ENCODE results near the gene C9orf78. TPM values are rescaled to one million over a fixed set of nuclear protein-coding genes. Genes with fewer than 3 reads are reported as not detected.

C9orf78 gene
- total and polyA plus RNA-seq, 4 donors: 31.1 to 84.2 (median 50.9) TPM

- TF ChIP-seq HNF4A (conservative IDR thresholded peaks at IDR 0.05): no peak
- no peak for TF ChIP-seq ZBTB33 (IDR thresholded peaks at IDR 0.05)
- TF ChIP-seq RXRA (IDR thresholded peaks at IDR 0.05): no peak
- TF ChIP-seq FOXA2 (IDR thresholded peaks at IDR 0.05): no peak
- no peak for TF ChIP-seq GABPA (IDR thresholded peaks at IDR 0.05 in 1 of 2, conservative IDR thresholded peaks at IDR 0.05 in 1 of 2)
- TF ChIP-seq NR2F2 (IDR thresholded peaks at IDR 0.05): no peak
- no peak for TF ChIP-seq ATF3 (IDR thresholded peaks at IDR 0.05)
- TF ChIP-seq EGR1 (IDR thresholded peaks at IDR 0.05; ENCODE audit: low read depth in 2 of 2): no peak
- TF ChIP-seq HNF4G (IDR thresholded peaks at IDR 0.05): no peak
- no peak for TF ChIP-seq RAD21 (IDR thresholded peaks at IDR 0.05)
- no peak for TF ChIP-seq FOXA1 (IDR thresholded peaks at IDR 0.05)
- no peak for DNase-seq (ENCODE audit: low spot score)
- H3K27me3 ChIP-seq (ENCODE audit: control insufficient read depth in 4 of 4, insufficient read depth in 4 of 4, low read length in 3 of 4): no peaks in the 10 kb centered on the region
- peaks cover 6 to 34% (median 8%) of the 10 kb centered on the region in 4 donors for H3K36me3 ChIP-seq (ENCODE audit: control insufficient read depth in 4 of 4, insufficient read depth in 3 of 4, low read depth in 1 of 4, low read length in 3 of 4)
- 96% methylated on average over 38 of the region's 38 CpGs for WGBS
- H3K4me1 ChIP-seq (ENCODE audit: control insufficient read depth in 4 of 4, insufficient read depth in 4 of 4, low read length in 3 of 4): peaks cover 0 to 6% (median 4%) of the 10 kb centered on the region in 4 donors
- H3K9ac ChIP-seq (ENCODE audit: low read depth in 1 of 2, low read length in 2 of 2): no peak overlapping the region
- no peak overlapping the region for H3K27ac ChIP-seq (ENCODE audit: low read depth in 1 of 2, low read length in 2 of 2)
- H3K4me3 ChIP-seq (ENCODE audit: low read depth in 1 of 3, low read length in 3 of 3): no peak overlapping the region
- H3K9me3 ChIP-seq (ENCODE audit: control insufficient read depth in 4 of 4, low read length in 3 of 4): no peaks in the 10 kb centered on the region
Observed at GRCh38 chr9:129874261-129875101, 39.4 kb upstream of the C9orf78 start.

- peaks cover 0 to 12% (median 6%) of the 10 kb centered on the region in 4 donors for H3K4me1 ChIP-seq (ENCODE audit: control insufficient read depth in 4 of 4, insufficient read depth in 4 of 4, low read length in 3 of 4)
- no peak overlapping the region for H3K27ac ChIP-seq (ENCODE audit: low read depth in 1 of 2, low read length in 2 of 2)
- H3K36me3 ChIP-seq (ENCODE audit: control insufficient read depth in 4 of 4, insufficient read depth in 3 of 4, low read depth in 1 of 4, low read length in 3 of 4): peaks cover 6 to 33% (median 7%) of the 10 kb centered on the region in 4 donors
- no peaks in the 10 kb centered on the region for H3K27me3 ChIP-seq (ENCODE audit: control insufficient read depth in 4 of 4, insufficient read depth in 4 of 4, low read length in 3 of 4)
- H3K9ac ChIP-seq (ENCODE audit: low read depth in 1 of 2, low read length in 2 of 2): no peak overlapping the region
- H3K9me3 ChIP-seq (ENCODE audit: control insufficient read depth in 4 of 4, low read length in 3 of 4): no peaks in the 10 kb centered on the region
- no peak for DNase-seq (ENCODE audit: low spot score)
- WGBS: 90% methylated on average over 16 of the region's 16 CpGs
- TF ChIP-seq RXRA (IDR thresholded peaks at IDR 0.05) (no peak), JUND (IDR thresholded peaks at IDR 0.05) (no peak), FOXA2 (IDR thresholded peaks at IDR 0.05) (no peak), ZBTB33 (IDR thresholded peaks at IDR 0.05) (no peak), REST (IDR thresholded peaks at IDR 0.05) (no peak), NR2F2 (IDR thresholded peaks at IDR 0.05) (no peak), FOXA1 (IDR thresholded peaks at IDR 0.05) (no peak), EGR1 (IDR thresholded peaks at IDR 0.05; ENCODE audit: low read depth in 2 of 2) (no peak), SP1 (IDR thresholded peaks at IDR 0.05) (no peak), CTCF (IDR thresholded peaks at IDR 0.05; ENCODE audit: low read depth, low read length, missing input control) (no peak), ATF3 (IDR thresholded peaks at IDR 0.05) (no peak), HNF4A (conservative IDR thresholded peaks at IDR 0.05) (no peak), HNF4G (IDR thresholded peaks at IDR 0.05) (no peak), MAX (IDR thresholded peaks at IDR 0.05) (no peak), GABPA (IDR thresholded peaks at IDR 0.05 in 1 of 2, conservative IDR thresholded peaks at IDR 0.05 in 1 of 2) (no peak), YY1 (IDR thresholded peaks at IDR 0.05) (no peak), RAD21 (IDR thresholded peaks at IDR 0.05) (no peak)
- H3K4me3 ChIP-seq (ENCODE audit: low read depth in 1 of 3, low read length in 3 of 3): no peak overlapping the region
Observed at GRCh38 chr9:129873563-129874190, 38.6 kb upstream of the C9orf78 start.

All from liver (tissue), 9 donors.